SHP77 treated with DMSO at 0.1 percent for 48 hours (cell line): ENCODE results near the gene NALCN.
A peak's percentile ranks its signal among the peaks of the same experiment; 100 is the strongest.

ENCODE experiments used
- DNase-seq: peaks from one replicate; lab custom pipeline; 2025; lab: John Stamatoyannopoulos, UW

Gene NALCN

GRCh38 chr13:101291206-101291605, 125.1 kb downstream of the NALCN start:
- DNase-seq = no peak

- DNase-seq = peak; percentile 15
These were observed 126.5 kb downstream of the NALCN start for GRCh38 chr13:101289764-101290163.

- peak; percentile 19 for DNase-seq
These were observed 132.5 kb downstream of the NALCN start for GRCh38 chr13:101283782-101284181.

GRCh38 chr13:101272886-101273285, 143.4 kb downstream of the NALCN start:
- DNase-seq = no peak

GRCh38 chr13:101271681-101272245, 144.5 kb downstream of the NALCN start:
- DNase-seq = no peak

- no peak for DNase-seq
These were observed 148.7 kb downstream of the NALCN start for GRCh38 chr13:101267656-101268055.

GRCh38 chr13:101265934-101266333, 150.4 kb downstream of the NALCN start:
- DNase-seq = no peak

- DNase-seq = no peak
These were observed 151.4 kb downstream of the NALCN start for GRCh38 chr13:101264931-101265330.

GRCh38 chr13:101262306-101262705, 154.0 kb downstream of the NALCN start:
- DNase-seq = no peak

- no peak for DNase-seq
These were observed 157.8 kb downstream of the NALCN start for GRCh38 chr13:101258509-101258908.

- peak; percentile 30 for DNase-seq
These were observed 158.2 kb downstream of the NALCN start for GRCh38 chr13:101258071-101258470.

- no peak for DNase-seq
These were observed 167.4 kb downstream of the NALCN start for GRCh38 chr13:101248739-101249514.

- no peak for DNase-seq
These were observed 173.6 kb downstream of the NALCN start for GRCh38 chr13:101242720-101243119.

GRCh38 chr13:101238555-101238954, 177.8 kb downstream of the NALCN start:
- no peak for DNase-seq

GRCh38 chr13:101231751-101232428, 184.4 kb downstream of the NALCN start:
- no peak for DNase-seq

GRCh38 chr13:101230271-101230890, 185.9 kb downstream of the NALCN start:
- DNase-seq = no peak

GRCh38 chr13:101219609-101220265, 196.6 kb downstream of the NALCN start:
- no peak for DNase-seq

GRCh38 chr13:101218484-101218883, 197.8 kb downstream of the NALCN start:
- no peak for DNase-seq

- no peak for DNase-seq
These were observed 199.2 kb downstream of the NALCN start for GRCh38 chr13:101217086-101217485.

GRCh38 chr13:101211261-101211660, 205.0 kb downstream of the NALCN start:
- DNase-seq = no peak

GRCh38 chr13:101210774-101211173, 205.5 kb downstream of the NALCN start:
- DNase-seq = no peak

- no peak for DNase-seq
These were observed 207.0 kb downstream of the NALCN start for GRCh38 chr13:101209206-101209893.
